K562 (cell line): ENCODE measurements around the gene NTSR2. TPM values are rescaled to one million over a fixed set of nuclear protein-coding genes. Genes with fewer than 3 reads are reported as not detected.

Experiments
- ARID1B ChIP-seq: fragments of 450-650 bp; IDR thresholded peaks from 2 replicates; pipeline ENCODE4 v1.6.1; 2016; ENCODE audit warnings: antibody characterized with exemption, mild to moderate bottlenecking, inconsistent platforms
- ASH1L ChIP-seq: fragments of 450-650 bp; IDR thresholded peaks from 2 replicates; pipeline ENCODE4 v1.6.1; 2018; ENCODE audit warnings: borderline replicate concordance, mild to moderate bottlenecking, low read depth; ENCODE audit not compliant: partially characterized antibody
- CAMTA2 ChIP-seq: fragments of 250-450 bp; sonication (Bioruptor Pico); conservative IDR thresholded peaks from 2 replicates; pipeline ENCODE4 v1.5.1; 2022
- HINFP ChIP-seq: fragments of 450-650 bp; conservative IDR thresholded peaks from 2 replicates; pipeline ENCODE4 v1.6.1; 2016; ENCODE audit warnings: missing genetic modification characterization, low read depth, mild to moderate bottlenecking, control low read depth, missing compliant biosample characterization
- HNRNPLL ChIP-seq: fragments of 200-400 bp; formaldehyde crosslinking; IDR thresholded peaks from 2 replicates; pipeline ENCODE4 v1.6.1; 2017; ENCODE audit warnings: low read length, low read depth, mild to moderate bottlenecking; ENCODE audit not compliant: poor library complexity, severe bottlenecking
- MXD1 ChIP-seq: fragments of 250-450 bp; sonication (Bioruptor Pico); IDR thresholded peaks from 2 replicates; pipeline ENCODE4 v1.8.0; 2021; ENCODE audit warnings: borderline replicate concordance, mild to moderate bottlenecking, moderate library complexity; ENCODE audit not compliant: poor library complexity, severe bottlenecking
- NFE2 ChIP-seq: IDR thresholded peaks from 2 replicates; pipeline ENCODE4 v1.6.1; 2014; ENCODE audit warnings: antibody characterized with exemption, low read depth
- NFYB ChIP-seq: IDR thresholded peaks from 2 replicates; pipeline ENCODE4 v1.6.1; 2011; ENCODE audit warnings: mild to moderate bottlenecking, moderate library complexity; ENCODE audit not compliant: insufficient read length; ENCODE audit errors: extremely low read depth
- NR4A1 ChIP-seq, 2 experiments: fragments of 250-450 bp in 1 of 2; fragments of 450-650 bp in 1 of 2; sonication (Bioruptor Pico) in 1 of 2; IDR thresholded peaks; 2 replicates each; pipeline versions ENCODE4 v1.4.0 to v1.6.1; 2016 to 2020; ENCODE audit warnings: mild to moderate bottlenecking in 2 of 2, missing compliant biosample characterization in 1 of 2, missing genetic modification characterization in 1 of 2, moderate library complexity in 1 of 2
- PBX2 ChIP-seq, 2 experiments: IDR thresholded peaks in 1 of 2; conservative IDR thresholded peaks in 1 of 2; 2 replicates each; pipeline ENCODE4 v1.6.1; 2016; ENCODE audit warnings: low read depth in 2 of 2, mild to moderate bottlenecking in 1 of 2, missing compliant biosample characterization in 1 of 2, missing genetic modification characterization in 1 of 2, moderate library complexity in 1 of 2
- PRPF4 ChIP-seq: fragments of 200-400 bp; formaldehyde crosslinking; IDR thresholded peaks from one replicate; pipeline ENCODE4 v1.6.1; 2017; ENCODE audit warnings: low read length, low read depth, mild to moderate bottlenecking; ENCODE audit not compliant: insufficient read depth, poor library complexity, severe bottlenecking
- RAD21 ChIP-seq, 2 experiments: fragments of 250-450 bp in 1 of 2; fragments of 450-650 bp in 1 of 2; sonication (Bioruptor Pico) in 1 of 2; formaldehyde crosslinking in 1 of 2; IDR thresholded peaks in 1 of 2; conservative IDR thresholded peaks in 1 of 2; 2 replicates each; pipeline versions ENCODE4 v1.4.0 to v1.8.0; 2020 to 2022; ENCODE audit warnings: mild to moderate bottlenecking in 2 of 2, moderate library complexity in 1 of 2
- RBM34 ChIP-seq: fragments of 200-400 bp; formaldehyde crosslinking; IDR thresholded peaks from 2 replicates; pipeline ENCODE4 v1.6.1; 2018; ENCODE audit warnings: low read length, borderline replicate concordance; ENCODE audit not compliant: insufficient read depth
- RBM39 ChIP-seq: fragments of 200-400 bp; formaldehyde crosslinking; optimal IDR thresholded peaks from 2 replicates; pipeline ENCODE3; 2018; ENCODE audit warnings: low read depth, low read length
- TSC22D4 ChIP-seq: fragments of 450-650 bp; IDR thresholded peaks from 2 replicates; pipeline ENCODE4 v1.6.1; 2016; ENCODE audit warnings: missing genetic modification characterization, missing biosample characterization, control low read depth
- ZFPM2 ChIP-seq: fragments of 250-450 bp; sonication (Bioruptor Pico); IDR thresholded peaks from 2 replicates; pipeline ENCODE4 v1.5.1; 2022; ENCODE audit warnings: mild to moderate bottlenecking
- ZNF324 ChIP-seq: fragments of 250-450 bp; sonication (Bioruptor Pico); IDR thresholded peaks from 2 replicates; pipeline ENCODE4 v1.4.0; 2020; ENCODE audit warnings: mild to moderate bottlenecking
- ZNF347 ChIP-seq: fragments of 450-650 bp; formaldehyde crosslinking; IDR thresholded peaks from 2 replicates; pipeline ENCODE4 v1.4.0; 2020; ENCODE audit warnings: low read depth, mild to moderate bottlenecking, moderate library complexity
- ZNF583 ChIP-seq: fragments of 250-450 bp; sonication (Bioruptor Pico); IDR thresholded peaks from 2 replicates; pipeline ENCODE4 v1.4.0; 2020
- polyA plus RNA-seq, 8 experiments: library from polyadenylated mRNA; depleted of rRNA in 4 of 8; stranded (reverse) in 5 of 8; unstranded in 3 of 8; fragments of >200 nt; fragmentation: Nextera tagmentation in 2 of 8; fragmentation: Illumina TruSeq in 1 of 8; extraction: Ambion mirVana in 2 of 8; extraction: Trizol in 1 of 8; gene quantifications; 2 replicates each; pipeline versions ENCODE4 v1.2.1 to v1.2.3, GENCODE V29; 2011 to 2014; ENCODE audit warnings: inconsistent platforms in 1 of 8, missing spikeins in 1 of 8
- total RNA-seq, 7 experiments: library from RNA; depleted of rRNA in 6 of 7; stranded (reverse); fragments of >200 nt in 6 of 7; fragmentation: Illumina TruSeq in 2 of 7; extraction: Trizol in 2 of 7; gene quantifications; 2 replicates each; pipeline versions ENCODE4 v1.2.1 to v1.2.3, GENCODE V29; 2011 to 2021; ENCODE audit warnings: low replicate concordance in 1 of 7

The NTSR2 gene
- total and polyA plus RNA-seq, 9 of the 15 experiments (the other 6 are each of a cell fraction or from before 2014, with no cell fraction given): not detected

GRCh38 chr2:11695576-11695975 is 25.6 kb upstream of the NTSR2 start (continued):
- no peak for TF ChIP-seq RAD21 (CRISPR knock-in tag; conservative IDR thresholded peaks at IDR 0.05 in 1 of 2, IDR thresholded peaks at IDR 0.05 in 1 of 2)
- TF ChIP-seq ZNF347: no peak
- TF ChIP-seq ZNF583: no peak
- TF ChIP-seq RBM39: no peak
- TF ChIP-seq NFE2: no peak
- no peak for TF ChIP-seq NFYB
- 0 out of 2 replicates have a peak, but pooled peaks have one; percentile 25 for TF ChIP-seq HINFP (tag)
- no peak for TF ChIP-seq ZNF324 (CRISPR knock-in tag)
- TF ChIP-seq PRPF4: no peak
- no peak for TF ChIP-seq ASH1L
- TF ChIP-seq TSC22D4: no peak
- no peak for TF ChIP-seq MXD1 (CRISPR knock-in tag)
- TF ChIP-seq HNRNPLL: no peak
- no peak for TF ChIP-seq ZFPM2 (CRISPR knock-in tag)
- no peak for TF ChIP-seq CAMTA2 (CRISPR knock-in tag)
- no peak for TF ChIP-seq ARID1B
- no peak for TF ChIP-seq RBM34
- TF ChIP-seq PBX2 (CRISPR knock-in tag; IDR thresholded peaks at IDR 0.05; ENCODE audit: low read depth): no peak
- 0 out of 2 replicates have a peak, but pooled peaks have one; percentile 18 for TF ChIP-seq PBX2 (tag; conservative IDR thresholded peaks at IDR 0.05; ENCODE audit: low read depth)
- no peak for TF ChIP-seq NR4A1 (CRISPR knock-in tag; IDR thresholded peaks at IDR 0.05)
- TF ChIP-seq NR4A1 (tag; IDR thresholded peaks at IDR 0.05): 0 out of 2 replicates have a peak, but pooled peaks have one; percentile 57
